ENCODE results near the gene AP2B1. TPM values are rescaled to one million over a fixed set of nuclear protein-coding genes. Genes with fewer than 3 reads are reported as not detected.

AP2B1 gene
- total and polyA plus RNA-seq, 9 of the 15 experiments (the other 6 are each of a cell fraction or from before 2014, with no cell fraction given) = 60.1 to 287 (median 105) TPM

DNA sequence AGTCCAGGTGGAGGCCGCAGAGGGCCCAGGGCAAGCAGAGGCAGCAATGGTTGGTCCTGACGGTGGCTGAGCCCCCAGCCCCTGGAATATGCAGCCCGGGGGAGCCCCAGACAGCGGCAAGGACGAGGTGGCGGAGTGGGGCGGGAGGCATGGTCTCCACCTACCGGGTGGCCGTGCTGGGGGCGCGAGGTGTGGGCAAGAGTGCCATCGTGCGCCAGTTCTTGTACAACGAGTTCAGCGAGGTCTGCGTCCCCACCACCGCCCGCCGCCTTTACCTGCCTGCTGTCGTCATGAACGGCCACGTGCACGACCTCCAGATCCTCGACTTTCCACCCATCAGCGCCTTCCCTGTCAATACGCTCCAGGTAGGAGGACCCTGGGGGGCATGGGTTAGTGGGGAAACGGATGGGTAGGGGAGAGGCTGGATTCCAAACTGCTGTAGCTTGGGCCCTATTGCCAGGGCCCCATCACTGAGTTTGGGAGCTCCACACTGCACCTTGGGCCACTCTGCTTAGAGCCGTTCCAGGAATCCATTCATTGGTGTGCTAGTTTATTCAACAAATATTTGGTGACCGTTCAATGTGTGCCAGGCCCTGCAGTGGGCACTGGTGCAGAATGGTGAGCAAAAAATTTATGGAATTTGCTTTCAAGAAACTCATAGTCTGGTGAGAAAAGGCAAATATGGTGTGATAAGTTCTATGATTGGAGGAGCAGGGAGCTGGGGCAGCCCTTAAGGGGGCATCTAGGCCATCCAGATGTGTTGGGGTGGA is 148.1 kb downstream of the AP2B1 start (continued):
- TF ChIP-seq, protein P1, sequence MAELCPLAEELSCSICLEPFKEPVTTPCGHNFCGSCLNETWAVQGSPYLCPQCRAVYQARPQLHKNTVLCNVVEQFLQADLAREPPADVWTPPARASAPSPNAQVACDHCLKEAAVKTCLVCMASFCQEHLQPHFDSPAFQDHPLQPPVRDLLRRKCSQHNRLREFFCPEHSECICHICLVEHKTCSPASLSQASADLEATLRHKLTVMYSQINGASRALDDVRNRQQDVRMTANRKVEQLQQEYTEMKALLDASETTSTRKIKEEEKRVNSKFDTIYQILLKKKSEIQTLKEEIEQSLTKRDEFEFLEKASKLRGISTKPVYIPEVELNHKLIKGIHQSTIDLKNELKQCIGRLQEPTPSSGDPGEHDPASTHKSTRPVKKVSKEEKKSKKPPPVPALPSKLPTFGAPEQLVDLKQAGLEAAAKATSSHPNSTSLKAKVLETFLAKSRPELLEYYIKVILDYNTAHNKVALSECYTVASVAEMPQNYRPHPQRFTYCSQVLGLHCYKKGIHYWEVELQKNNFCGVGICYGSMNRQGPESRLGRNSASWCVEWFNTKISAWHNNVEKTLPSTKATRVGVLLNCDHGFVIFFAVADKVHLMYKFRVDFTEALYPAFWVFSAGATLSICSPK (IDR thresholded peaks at IDR 0.05; ENCODE audit: borderline replicate concordance) = no peak
- TF ChIP-seq RHOXF2B (CRISPR knock-in tag; conservative IDR thresholded peaks at IDR 0.05) = no peak
- no peak for TF ChIP-seq TCF7 (IDR thresholded peaks at IDR 0.05; ENCODE audit: borderline replicate concordance)
- no peak for TF ChIP-seq DACH1 (IDR thresholded peaks at IDR 0.05; ENCODE audit: partially characterized antibody)
- TF ChIP-seq CBX5 (IDR thresholded peaks at IDR 0.05; ENCODE audit: borderline replicate concordance, low read depth) = no peak
- TF ChIP-seq CTCFL (IDR thresholded peaks at IDR 0.05; ENCODE audit: borderline replicate concordance, insufficient read depth, low read depth, low read length, poor library complexity, severe bottlenecking) = no peak

Measured in K562 (cell line).